HG03175 (cell line): ENCODE results near the gene CRTC2.

Source experiments
- ATAC-seq: cut with Tn5 transposase; IDR thresholded peaks from one replicate; pipeline ENCODE4 v1.9.1; 2021; ENCODE audit warnings: mild to moderate bottlenecking, moderate library complexity; ENCODE audit not compliant: unreplicated experiment

The CRTC2 gene

GRCh38 chr1:153976819-153977249 lies 18.4 kb upstream of the CRTC2 start:
- no peak for ATAC-seq

- no peak for ATAC-seq
Measured at GRCh38 chr1:153973525-153973924, 15.1 kb upstream of the CRTC2 start.

- no peak for ATAC-seq
Measured at GRCh38 chr1:153973071-153973470, 14.7 kb upstream of the CRTC2 start.

- ATAC-seq: no peak
Measured at GRCh38 chr1:153970346-153970745, 11.9 kb upstream of the CRTC2 start.

GRCh38 chr1:153968972-153969371 lies 10.6 kb upstream of the CRTC2 start:
- ATAC-seq: no peak

- ATAC-seq: no peak
Measured at GRCh38 chr1:153968408-153968807, 10.0 kb upstream of the CRTC2 start.

- ATAC-seq: no peak
Measured at GRCh38 chr1:153968000-153968363, 9.6 kb upstream of the CRTC2 start.

GRCh38 chr1:153967107-153967999 lies 8.9 kb upstream of the CRTC2 start, which contains the start of gene CREB3L4:
Gene CREB3L4 (plus strand): TSS chr1:153967902. CDS start chr1:153968526, 624 bp downstream.
- ATAC-seq: peak; percentile 76

GRCh38 chr1:153963850-153964331 lies 5.5 kb upstream of the CRTC2 start:
- no peak for ATAC-seq

- ATAC-seq: peak; percentile 53
Measured at GRCh38 chr1:153963030-153963849, 4.8 kb upstream of the CRTC2 start, which contains the start of gene SLC39A1. Gene SLC39A1 (minus strand): TSS chr1:153963537. CDS start chr1:153962715, 822 bp downstream.

- ATAC-seq: no peak
Measured at GRCh38 chr1:153962088-153963029, 3.9 kb upstream of the CRTC2 start.

- no peak for ATAC-seq
Measured at GRCh38 chr1:153961421-153961820, 3.0 kb upstream of the CRTC2 start.

GRCh38 chr1:153960206-153960605 lies 1.8 kb upstream of the CRTC2 start:
- ATAC-seq: no peak

- ATAC-seq: no peak
Measured at GRCh38 chr1:153959454-153959853, 1.0 kb upstream of the CRTC2 start.

GRCh38 chr1:153958961-153959260 lies 499 bp upstream of the CRTC2 start:
- no peak for ATAC-seq

- ATAC-seq: peak; percentile 11
Measured at GRCh38 chr1:153957744-153958110, 685 bp downstream of the CRTC2 start.

- no peak for ATAC-seq
Measured at GRCh38 chr1:153956997-153957715, 1.3 kb downstream of the CRTC2 start.

GRCh38 chr1:153954826-153955225 lies 3.6 kb downstream of the CRTC2 start:
- ATAC-seq: no peak

- ATAC-seq: no peak
Measured at GRCh38 chr1:153953859-153954365, 4.5 kb downstream of the CRTC2 start.

- no peak for ATAC-seq
Measured at GRCh38 chr1:153951801-153952200, 6.6 kb downstream of the CRTC2 start.
